ENCODE data around the gene CBLB. TPM values are rescaled to one million over a fixed set of nuclear protein-coding genes. Genes with fewer than 3 reads are reported as not detected.

The CBLB gene
- total and polyA plus RNA-seq, 2 of the 4 experiments (the other 2 are of a cell fraction): 10.1 to 20.1 TPM

DNA sequence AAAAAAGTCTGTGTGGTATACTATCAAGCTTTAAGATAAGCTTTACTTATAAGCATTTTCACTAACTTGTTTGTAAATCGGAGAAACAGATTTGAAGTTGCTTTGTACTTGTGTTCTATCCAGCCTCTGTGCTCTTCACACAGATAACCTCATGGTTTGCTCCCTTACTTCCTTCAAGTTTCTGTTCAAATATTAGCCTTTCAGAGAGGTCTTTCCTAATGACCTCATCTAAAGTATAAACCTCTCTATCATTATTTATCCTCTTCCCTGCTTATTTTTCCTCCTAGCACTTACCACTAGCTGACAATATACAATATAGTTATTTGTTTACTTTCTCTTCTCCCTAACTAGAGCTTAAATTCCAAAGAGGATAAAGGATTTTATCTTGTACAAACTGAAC, 180.0 kb downstream of the CBLB start:
- H3K27ac ChIP-seq (ENCODE audit: insufficient read depth, low read length): no peak overlapping the region
- H3K79me1 ChIP-seq (ENCODE audit: low read depth in 1 of 2, low read length in 2 of 2): no peaks in the 10 kb centered on the region; a peak in 2 of 4 replicates
- no peak overlapping the region for H4K8ac ChIP-seq (ENCODE audit: low read depth in 2 of 2, low read length in 2 of 2)
- BruUV-seq (replicated peaks): no TSS peak
- peaks cover 4% of the 10 kb centered on the region; the same call in 1 of the 2 replicates for H3K36me3 ChIP-seq (ENCODE audit: control insufficient read depth, insufficient read depth, low read length)
- H2AFZ ChIP-seq (replicated peaks; ENCODE audit: low read length, poor library complexity): no peak overlapping the region
- intact Hi-C loops (cut with micrococcal nuclease) (loop anchor here (5.0 to 10.0 kb wide), 5 partner anchors 246 to 1173 kb away; no protein-coding TSS in a partner anchor), in situ Hi-C loops (cut with MboI; ENCODE audit: low sequenced_read_pairs) (no loop called here), dilution Hi-C loops (cut with HindIII; ENCODE audit: low sequenced_read_pairs, unreplicated experiment) (no loop called here)
- no peak overlapping the region for H4K91ac ChIP-seq (ENCODE audit: insufficient read depth, low read depth, low read length)
- ChIA-PET CTCF (interaction anchor here (0.6 to 2.5 kb wide), 2 partner anchors 443 to 921 kb away, joined by 3 to 9 read pairs; no protein-coding TSS in a partner anchor), POLR2A (ENCODE audit: unreplicated experiment) (no interaction called here)
- H3K27me3 ChIP-seq (ENCODE audit: control insufficient read depth, insufficient read depth, low read length): no peaks in the 10 kb centered on the region
- no peak overlapping the region for H2AK5ac ChIP-seq (ENCODE audit: low read depth, low read length)
- H2BK20ac ChIP-seq (ENCODE audit: low read depth, low read length): no peak overlapping the region
- H3K56ac ChIP-seq (ENCODE audit: extremely low read depth, insufficient read depth, low read length): no peak overlapping the region
- H3K4me2 ChIP-seq (ENCODE audit: low read depth, low read length): 0 out of 2 replicates have a peak overlapping the region, but pooled peaks have one; percentile 24
- no peak overlapping the region for H2BK120ac ChIP-seq (ENCODE audit: low read depth, low read length)
- no peak overlapping the region for H2BK15ac ChIP-seq (ENCODE audit: low read depth, low read length)
- no peak overlapping the region for H4K5ac ChIP-seq (ENCODE audit: low read depth, low read length)
- H3K9me1 ChIP-seq (ENCODE audit: insufficient read depth, low read length): no peaks in the 10 kb centered on the region
- H3K9ac ChIP-seq (ENCODE audit: low read depth, low read length): no peak overlapping the region
- no peak overlapping the region for H3K18ac ChIP-seq (ENCODE audit: low read depth, low read length)
- peak; percentile 49 for ATAC-seq (ENCODE audit: low read depth)
- no peak for TF ChIP-seq FOS (IDR thresholded peaks at IDR 0.05; ENCODE audit: low read depth, low read length)
- no peak for TF ChIP-seq BHLHE40 (IDR thresholded peaks at IDR 0.05; ENCODE audit: low read depth, low read length)
- no peak for TF ChIP-seq NFE2L2 (IDR thresholded peaks at IDR 0.05; ENCODE audit: low read depth, low read length)
- TF ChIP-seq ELK1 (IDR thresholded peaks at IDR 0.05; ENCODE audit: borderline replicate concordance, low read depth, low read length): no peak
- no peak for TF ChIP-seq CEBPB (IDR thresholded peaks at IDR 0.05; ENCODE audit: low read depth, low read length)
- TF ChIP-seq, protein P1, sequence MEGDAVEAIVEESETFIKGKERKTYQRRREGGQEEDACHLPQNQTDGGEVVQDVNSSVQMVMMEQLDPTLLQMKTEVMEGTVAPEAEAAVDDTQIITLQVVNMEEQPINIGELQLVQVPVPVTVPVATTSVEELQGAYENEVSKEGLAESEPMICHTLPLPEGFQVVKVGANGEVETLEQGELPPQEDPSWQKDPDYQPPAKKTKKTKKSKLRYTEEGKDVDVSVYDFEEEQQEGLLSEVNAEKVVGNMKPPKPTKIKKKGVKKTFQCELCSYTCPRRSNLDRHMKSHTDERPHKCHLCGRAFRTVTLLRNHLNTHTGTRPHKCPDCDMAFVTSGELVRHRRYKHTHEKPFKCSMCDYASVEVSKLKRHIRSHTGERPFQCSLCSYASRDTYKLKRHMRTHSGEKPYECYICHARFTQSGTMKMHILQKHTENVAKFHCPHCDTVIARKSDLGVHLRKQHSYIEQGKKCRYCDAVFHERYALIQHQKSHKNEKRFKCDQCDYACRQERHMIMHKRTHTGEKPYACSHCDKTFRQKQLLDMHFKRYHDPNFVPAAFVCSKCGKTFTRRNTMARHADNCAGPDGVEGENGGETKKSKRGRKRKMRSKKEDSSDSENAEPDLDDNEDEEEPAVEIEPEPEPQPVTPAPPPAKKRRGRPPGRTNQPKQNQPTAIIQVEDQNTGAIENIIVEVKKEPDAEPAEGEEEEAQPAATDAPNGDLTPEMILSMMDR (conservative IDR thresholded peaks at IDR 0.05; ENCODE audit: low read depth, low read length): no peak
- no peak for TF ChIP-seq MXI1 (IDR thresholded peaks at IDR 0.05; ENCODE audit: borderline replicate concordance, low read depth, low read length)
- TF ChIP-seq, protein P2, sequence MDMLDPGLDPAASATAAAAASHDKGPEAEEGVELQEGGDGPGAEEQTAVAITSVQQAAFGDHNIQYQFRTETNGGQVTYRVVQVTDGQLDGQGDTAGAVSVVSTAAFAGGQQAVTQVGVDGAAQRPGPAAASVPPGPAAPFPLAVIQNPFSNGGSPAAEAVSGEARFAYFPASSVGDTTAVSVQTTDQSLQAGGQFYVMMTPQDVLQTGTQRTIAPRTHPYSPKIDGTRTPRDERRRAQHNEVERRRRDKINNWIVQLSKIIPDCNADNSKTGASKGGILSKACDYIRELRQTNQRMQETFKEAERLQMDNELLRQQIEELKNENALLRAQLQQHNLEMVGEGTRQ (IDR thresholded peaks at IDR 0.05; ENCODE audit: low read depth, low read length): no peak
- TF ChIP-seq CHD1 (IDR thresholded peaks at IDR 0.05; ENCODE audit: low read depth, low read length): no peak
- TF ChIP-seq MAZ (IDR thresholded peaks at IDR 0.05; ENCODE audit: borderline replicate concordance, low read depth, low read length): no peak
- no peak for TF ChIP-seq POLR2A (IDR thresholded peaks at IDR 0.05; ENCODE audit: low read depth, low read length)
- no peak for TF ChIP-seq MAFK (IDR thresholded peaks at IDR 0.05; ENCODE audit: low read depth, low read length)
- no peak for TF ChIP-seq RFX5 (IDR thresholded peaks at IDR 0.05; ENCODE audit: low read depth, low read length)
- H3K4me3 ChIP-seq (ENCODE audit: insufficient read depth, low read depth, low read length): no peak overlapping the region
- H2BK5ac ChIP-seq (ENCODE audit: low read depth, low read length, poor library complexity, severe bottlenecking): no peak overlapping the region
- no peaks in the 10 kb centered on the region for H4K20me1 ChIP-seq (ENCODE audit: insufficient read depth, low read length)
- H3K9me3 ChIP-seq (ENCODE audit: control insufficient read depth, insufficient read depth, low read length): no peaks in the 10 kb centered on the region
- H3K4ac ChIP-seq (ENCODE audit: low read depth, low read length): no peak overlapping the region
- WGBS, 2 experiments (ENCODE audit: extremely low coverage in 2 of 2, insufficient read length in 1 of 2): 100% methylated on average over 1 of the region's 1 CpG; no CpG with 5 or more reads in 1 of the 2 experiments
- H3K14ac ChIP-seq (replicated peaks; ENCODE audit: low read depth, low read length): no peak overlapping the region
- DNase-seq: no peak
- no peak overlapping the region; the same call in 1 of the 2 replicates for H3K23ac ChIP-seq (ENCODE audit: low read depth, low read length)
- H3K4me1 ChIP-seq (ENCODE audit: control insufficient read depth, insufficient read depth, low read length): peaks cover 2% of the 10 kb centered on the region; the same call in 1 of the 2 replicates
- no peak overlapping the region for H2AK9ac ChIP-seq (replicated peaks; ENCODE audit: low read depth, low read length, poor library complexity)
